ENCODE measurements around the gene RDX.
"Not testable (repeated sequence)": the region's sequence is repeated elsewhere in the genome, so short reads cannot be mapped to it uniquely, and the experiment has no call there.

Gene RDX

GRCh38 chr11:110200836-110201235 is 95.6 kb downstream of the RDX start:
- no peak for DNase-seq (ENCODE audit: low read depth in 3 of 3, low spot score in 1 of 3)

- DNase-seq (ENCODE audit: low read depth in 3 of 3, low spot score in 1 of 3): no peak
These were observed 96.2 kb downstream of the RDX start for GRCh38 chr11:110200241-110200640.

GRCh38 chr11:110199184-110199981 is 97.0 kb downstream of the RDX start:
- no peak for DNase-seq (ENCODE audit: low read depth in 3 of 3, low spot score in 1 of 3)

DNA sequence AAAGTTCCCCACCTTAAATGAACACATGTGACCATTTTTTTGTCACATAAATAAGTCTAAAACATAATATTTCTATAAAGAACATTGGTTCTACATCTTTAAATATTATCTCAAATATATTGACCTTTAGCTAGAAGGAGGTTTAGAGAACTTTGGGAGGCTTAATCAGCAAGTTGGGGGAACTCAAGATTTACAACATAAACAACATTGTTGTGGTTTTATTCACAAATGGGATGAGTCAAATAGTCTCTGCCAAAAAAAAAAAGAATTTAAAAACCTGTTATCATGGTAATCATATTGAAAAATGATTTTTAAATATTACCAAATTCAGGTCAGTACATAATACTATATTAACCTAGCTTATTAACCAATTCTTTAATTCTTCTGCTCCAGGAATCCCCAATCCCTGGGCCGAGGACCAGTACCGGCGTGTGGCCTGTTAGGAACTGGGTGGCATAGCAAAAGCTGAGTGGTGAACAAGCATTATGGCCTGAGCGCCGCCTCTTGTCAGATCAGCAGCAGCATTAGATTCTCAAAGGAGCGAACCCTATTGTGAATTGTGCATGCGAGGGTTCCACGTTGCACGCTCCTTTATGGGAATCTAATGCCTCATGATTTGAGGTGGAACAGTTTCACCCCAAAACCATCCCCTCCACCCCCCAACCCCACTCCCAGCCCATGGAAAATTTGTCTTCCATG is 98.2 kb downstream of the RDX start:
- DNase-seq (ENCODE audit: low read depth in 3 of 3, low spot score in 1 of 3): no peak

DNA sequence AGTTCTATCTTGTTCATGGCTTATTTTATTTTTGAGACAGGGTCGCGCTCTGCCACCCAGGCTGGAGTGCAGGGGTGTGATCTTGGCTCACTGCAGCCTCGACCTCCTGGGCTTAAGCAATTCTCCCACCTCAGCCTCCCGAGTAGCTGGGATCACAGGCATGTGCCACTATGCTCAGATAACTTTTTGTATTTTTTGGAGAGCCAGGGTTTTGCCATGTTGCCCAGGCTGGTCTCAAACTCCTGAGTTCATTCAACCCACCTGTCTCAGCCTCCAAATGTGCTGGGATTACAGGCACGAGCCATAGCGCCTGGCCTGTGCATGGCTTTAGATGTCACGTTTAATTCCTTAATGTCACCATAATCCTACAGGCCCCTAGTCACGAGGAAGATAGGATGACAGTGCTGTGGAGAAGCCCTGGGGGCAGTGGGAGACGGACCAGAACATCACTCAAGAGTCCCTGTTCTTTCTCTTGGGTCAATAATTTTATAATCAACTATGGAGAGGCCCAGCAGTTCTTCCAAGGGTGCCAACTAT is 99.5 kb downstream of the RDX start:
- no peak for DNase-seq (ENCODE audit: low read depth in 3 of 3, low spot score in 1 of 3)

GRCh38 chr11:110196241-110196754 is 100.1 kb downstream of the RDX start:
- no peak for DNase-seq (ENCODE audit: low read depth in 3 of 3, low spot score in 1 of 3)

DNA sequence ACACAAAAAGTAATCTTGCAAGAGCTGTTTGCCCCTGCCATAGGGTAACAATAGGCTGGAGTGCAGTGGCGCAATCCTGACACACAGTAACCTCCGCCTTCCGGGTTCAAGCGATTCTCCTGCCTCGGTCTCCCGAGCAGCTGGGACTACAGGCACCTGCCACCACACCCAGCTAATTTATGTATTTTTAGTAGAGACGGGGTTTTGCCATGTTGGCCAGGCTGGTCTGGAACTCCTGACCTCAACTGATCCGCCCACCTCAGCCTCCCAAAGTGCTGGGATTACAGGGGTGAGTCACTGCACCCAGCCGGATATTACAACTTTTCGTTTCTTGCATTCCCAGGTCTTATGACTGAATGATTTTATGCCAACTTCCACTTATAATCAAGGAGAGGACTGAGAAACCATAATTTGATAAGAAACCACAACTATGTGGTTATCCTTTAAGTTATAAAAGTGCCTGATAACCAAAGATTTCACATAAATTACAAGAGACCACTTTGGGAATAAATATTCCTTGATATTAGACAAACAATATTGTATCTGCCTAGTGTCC is 102.1 kb downstream of the RDX start:
- not testable (repeated sequence) for DNase-seq (ENCODE audit: low read depth in 3 of 3, low spot score in 1 of 3)

- DNase-seq (ENCODE audit: low read depth in 3 of 3, low spot score in 1 of 3): not testable (repeated sequence)
These were observed 103.7 kb downstream of the RDX start for GRCh38 chr11:110192604-110193282.

DNA sequence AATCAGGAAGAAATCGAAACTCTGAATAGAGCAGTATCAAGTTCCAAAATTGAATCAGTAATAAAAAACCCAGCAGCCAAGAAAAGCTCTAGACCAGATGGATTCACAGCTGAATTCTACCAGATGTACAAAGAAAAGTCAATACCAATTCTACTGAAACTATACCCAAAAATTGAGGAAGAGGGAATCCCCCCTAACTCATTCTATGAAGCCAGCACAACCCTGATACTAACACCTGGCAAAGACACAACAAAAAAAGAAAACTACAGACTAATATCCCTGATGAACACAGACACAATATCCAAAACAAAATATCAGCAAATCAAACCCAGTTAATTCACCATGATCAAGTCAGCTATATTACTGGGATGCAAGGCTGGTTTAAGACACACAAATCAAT is 105.5 kb downstream of the RDX start:
- no peak for DNase-seq (ENCODE audit: low read depth in 3 of 3, low spot score in 1 of 3)

- no peak for DNase-seq (ENCODE audit: low read depth in 3 of 3, low spot score in 1 of 3)
These were observed 108.7 kb downstream of the RDX start for GRCh38 chr11:110187731-110188130.

GRCh38 chr11:110186867-110187266 is 109.5 kb downstream of the RDX start:
- no peak for DNase-seq (ENCODE audit: low read depth in 3 of 3, low spot score in 1 of 3)

- no peak for DNase-seq (ENCODE audit: low read depth in 3 of 3, low spot score in 1 of 3)
These were observed 110.0 kb downstream of the RDX start for GRCh38 chr11:110186456-110186855.

GRCh38 chr11:110185599-110185998 is 110.8 kb downstream of the RDX start:
- DNase-seq (ENCODE audit: low read depth in 3 of 3, low spot score in 1 of 3): no peak

GRCh38 chr11:110185121-110185591 is 111.3 kb downstream of the RDX start:
- DNase-seq (ENCODE audit: low read depth in 3 of 3, low spot score in 1 of 3): no peak

DNA sequence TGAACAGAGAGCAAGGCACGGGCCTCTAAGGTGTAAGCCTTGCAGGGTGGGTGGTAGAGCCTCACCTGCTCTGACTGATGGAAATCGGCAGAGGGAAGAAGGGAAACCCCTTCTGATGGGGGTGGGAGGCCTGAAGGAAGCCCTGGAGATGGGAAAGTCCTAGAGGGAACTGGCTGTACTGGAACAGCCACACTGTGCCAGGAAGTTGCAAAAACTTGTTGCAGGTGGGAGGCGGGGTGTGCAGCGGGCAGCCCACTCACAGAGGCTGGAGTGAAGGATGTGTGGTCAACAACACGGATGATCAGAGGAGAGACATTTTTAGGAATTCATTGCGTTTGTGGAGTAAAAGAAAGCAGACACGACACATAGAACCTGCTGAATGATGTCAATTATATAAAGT is 112.0 kb downstream of the RDX start:
- DNase-seq (ENCODE audit: low read depth in 3 of 3, low spot score in 1 of 3): no peak

DNA sequence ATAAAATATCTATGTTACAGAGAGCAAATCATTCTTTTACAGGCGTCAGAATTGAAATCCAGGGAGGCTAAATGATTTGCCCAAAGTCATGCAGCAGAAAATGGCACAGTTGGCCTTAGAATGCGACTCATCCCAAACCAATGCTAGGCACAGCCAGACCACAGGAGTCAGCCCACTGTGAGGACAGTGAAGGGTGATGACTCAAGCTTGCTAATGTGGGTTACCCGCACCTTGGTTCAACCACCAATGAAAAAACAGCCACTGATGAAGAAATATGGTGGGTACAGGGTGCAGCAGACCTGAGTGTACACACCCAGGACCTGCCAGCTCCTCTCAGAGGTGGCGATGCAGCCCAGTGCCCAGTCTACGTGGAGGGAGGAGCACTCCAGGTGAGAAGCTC is 113.5 kb downstream of the RDX start:
- DNase-seq (ENCODE audit: low read depth in 3 of 3, low spot score in 1 of 3): no peak

DNA sequence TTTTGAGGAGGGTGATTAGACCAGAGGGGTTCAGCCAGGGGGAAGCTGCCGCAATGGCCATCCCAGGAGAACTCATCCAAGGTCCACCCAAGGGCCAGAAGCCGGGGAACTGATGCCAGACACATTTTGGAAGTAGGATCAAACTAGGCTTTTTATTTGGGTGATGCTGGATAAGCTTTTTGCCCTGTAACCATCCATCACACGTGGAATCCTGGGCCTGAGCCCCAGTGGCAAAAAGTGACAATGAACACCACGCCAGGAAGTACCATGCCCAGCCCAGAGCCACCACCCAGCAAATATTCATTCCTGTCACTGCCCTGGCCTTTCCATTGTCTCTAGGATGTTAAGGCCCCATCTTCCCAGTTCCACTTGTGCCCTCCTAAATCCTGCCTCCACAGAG is 117.3 kb downstream of the RDX start:
- no peak for DNase-seq (ENCODE audit: low read depth in 3 of 3, low spot score in 1 of 3)

DNA sequence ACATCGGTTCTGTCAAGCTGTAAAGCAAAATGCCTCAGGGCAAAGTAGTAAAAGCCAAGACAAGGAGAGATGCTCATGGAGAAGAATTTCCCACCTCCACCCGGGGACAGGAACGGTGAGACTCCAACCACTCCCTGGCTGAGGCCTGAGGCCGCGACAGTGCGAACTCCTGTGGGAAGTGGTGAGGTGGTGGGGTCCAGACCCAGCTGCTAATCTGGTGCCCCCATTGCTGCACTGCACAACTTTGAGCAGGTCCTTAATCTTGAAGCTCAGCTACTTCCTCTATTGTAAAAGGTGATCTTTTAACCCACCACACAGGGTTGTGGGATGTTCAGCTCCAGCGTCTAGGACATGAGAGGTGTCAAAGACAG is 119.3 kb downstream of the RDX start:
- no peak for DNase-seq (ENCODE audit: low read depth in 3 of 3, low spot score in 1 of 3)

GRCh38 chr11:110176366-110177085 is 119.9 kb downstream of the RDX start:
- DNase-seq (ENCODE audit: low read depth in 3 of 3, low spot score in 1 of 3): no peak

DNA sequence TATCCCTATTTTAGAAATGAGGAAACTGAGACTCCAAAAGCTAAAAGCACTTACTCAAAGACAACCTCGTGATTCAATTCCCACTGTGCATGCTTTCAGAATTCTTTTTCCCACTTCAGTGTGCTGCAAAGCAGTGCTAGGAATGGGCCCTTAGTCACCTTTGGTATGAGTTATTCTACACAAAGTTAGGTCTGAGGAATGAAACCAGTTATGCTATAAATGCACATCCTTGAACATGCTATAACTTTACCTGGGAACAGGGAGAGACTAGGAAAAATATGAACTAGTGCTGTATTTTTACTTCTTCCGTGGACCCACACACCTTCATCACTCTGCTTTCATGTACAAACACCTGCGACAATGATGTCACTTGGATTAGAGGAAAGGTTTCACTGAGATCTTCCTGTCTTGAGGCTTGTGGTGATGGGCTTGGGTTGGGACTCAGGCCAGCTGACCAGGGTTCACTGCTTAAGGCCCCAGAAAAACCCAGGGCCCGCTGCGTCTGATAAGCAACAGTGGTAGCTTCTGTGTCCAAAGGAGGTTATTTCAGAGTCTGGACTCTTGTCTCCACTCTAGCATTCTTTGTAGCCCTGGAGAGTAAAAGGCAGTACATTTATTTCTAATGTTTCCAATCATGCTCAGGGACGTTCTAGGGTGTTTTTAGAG is 121.6 kb downstream of the RDX start:
- no peak for DNase-seq (ENCODE audit: low read depth in 3 of 3, low spot score in 1 of 3)
